Naive thymus-derived CD4-positive, alpha-beta T cell (primary cell): ENCODE results near the gene CDH16. TPM values are rescaled to one million over a fixed set of nuclear protein-coding genes. Genes with fewer than 3 reads are reported as not detected.
A peak's percentile ranks its signal among the peaks of the same experiment; 100 is the strongest.

ENCODE experiments used
- ATAC-seq: fragments of 150-1000 bp; cut with Tn5 transposase; 2 replicates; pipeline ENCODE4 v1.10.0; 2021; ENCODE audit warnings: mild to moderate bottlenecking, moderate library complexity
- CTCF ChIA-PET: fragments of 350-600 bp; sonication (Branson Sonifier 250); formaldehyde crosslinking; loops from one replicate; lab custom pipeline; 2021; ENCODE audit warnings: antibody characterized with exemption; lab: Charles Lee
- POLR2A ChIA-PET: fragments of 350-600 bp; sonication (Branson Sonifier 250); formaldehyde crosslinking; loops from one replicate; lab custom pipeline; 2021; ENCODE audit warnings: antibody characterized with exemption, inconsistent platforms; lab: Charles Lee
- DNase-seq, 9 donors: peaks; one replicate each; pipeline versions ENCODE4 v3.0.0 to v3.0.0-alpha.2; 2020 to 2022; ENCODE audit warnings: mixed read lengths in 1 of 9
- H3K27ac ChIP-seq: one replicate; pipeline ENCODE4 v1.7.0; 2013; ENCODE audit warnings: mild to moderate bottlenecking, low read depth, low read length, moderate library complexity
- H3K27me3 ChIP-seq, 2 donors: one replicate each; pipeline ENCODE4 v1.7.0; 2013; ENCODE audit warnings: low read length in 2 of 2, mild to moderate bottlenecking in 2 of 2, moderate library complexity in 2 of 2; ENCODE audit not compliant: control insufficient read depth in 2 of 2, insufficient read depth in 2 of 2
- H3K36me3 ChIP-seq, 3 experiments: 1 replicate in 2 of 3; 2 replicates in 1 of 3; pipeline ENCODE4 v1.7.0; 2013; ENCODE audit warnings: low read length in 3 of 3, mild to moderate bottlenecking in 3 of 3, moderate library complexity in 1 of 3; ENCODE audit not compliant: insufficient read depth in 3 of 3, control insufficient read depth in 2 of 3
- H3K4me1 ChIP-seq, 2 donors: one replicate each; pipeline ENCODE4 v1.7.0; 2013; ENCODE audit warnings: low read length in 2 of 2, mild to moderate bottlenecking in 2 of 2, moderate library complexity in 1 of 2; ENCODE audit not compliant: control insufficient read depth in 2 of 2, insufficient read depth in 2 of 2
- H3K4me3 ChIP-seq: 2 replicates; pipeline ENCODE4 v1.7.0; 2013; ENCODE audit warnings: mild to moderate bottlenecking, low read length
- H3K9me3 ChIP-seq, 3 experiments: 1 replicate in 2 of 3; 2 replicates in 1 of 3; pipeline ENCODE4 v1.7.0; 2013; ENCODE audit warnings: low read length in 3 of 3; ENCODE audit not compliant: control insufficient read depth in 2 of 3
- H3K27ac Mint-ChIP-seq, 9 donors: one replicate each; pipeline ENCODE4 v1.8.0; 2020 to 2022; ENCODE audit warnings: mixed read lengths in 9 of 9, mild to moderate bottlenecking in 8 of 9, moderate library complexity in 5 of 9, inconsistent platforms in 2 of 9
- H3K27me3 Mint-ChIP-seq, 5 donors: one replicate each; pipeline ENCODE4 v1.8.0; 2021 to 2022; ENCODE audit warnings: mixed read lengths in 5 of 5, mild to moderate bottlenecking in 1 of 5
- H3K36me3 Mint-ChIP-seq, 5 donors: one replicate each; pipeline ENCODE4 v1.8.0; 2020 to 2022; ENCODE audit warnings: mixed read lengths in 5 of 5, mild to moderate bottlenecking in 3 of 5, inconsistent platforms in 1 of 5
- H3K4me1 Mint-ChIP-seq, 7 donors: one replicate each; pipeline ENCODE4 v1.8.0; 2020 to 2022; ENCODE audit warnings: mixed read lengths in 7 of 7, mild to moderate bottlenecking in 3 of 7, inconsistent platforms in 1 of 7
- H3K4me3 Mint-ChIP-seq, 10 donors: one replicate each; pipeline ENCODE4 v1.8.0; 2020 to 2022; ENCODE audit warnings: mild to moderate bottlenecking in 10 of 10, mixed read lengths in 10 of 10, moderate library complexity in 6 of 10, inconsistent platforms in 2 of 10
- H3K9me3 Mint-ChIP-seq, 11 donors: one replicate each; pipeline ENCODE4 v1.8.0; 2020 to 2022; ENCODE audit warnings: mixed read lengths in 11 of 11, mild to moderate bottlenecking in 4 of 11, inconsistent platforms in 1 of 11, moderate library complexity in 1 of 11
- intact Hi-C, 2 donors: fragments of 100-400 bp; cut with micrococcal nuclease; formaldehyde crosslinking; loops; one replicate each; pipeline ENCODE4 v1.15.1; 2023
- polyA plus RNA-seq, 2 donors: library from polyadenylated mRNA; unstranded; fragments of 300-500 nt; fragmentation: Illumina TruSeq; gene quantifications; one replicate each; pipeline ENCODE4 v1.2.3, GENCODE V29; 2021
- total RNA-seq, 6 experiments: library from RNA in 5 of 6; stranded (reverse) in 5 of 6; gene quantifications; 1 replicate in 5 of 6; 2 replicates in 1 of 6; pipeline ENCODE4 v1.2.3 and lab custom pipeline; 2021 to 2026

Gene CDH16
- total and polyA plus RNA-seq, 7 experiments from 2014 or later, result not detected

DNA sequence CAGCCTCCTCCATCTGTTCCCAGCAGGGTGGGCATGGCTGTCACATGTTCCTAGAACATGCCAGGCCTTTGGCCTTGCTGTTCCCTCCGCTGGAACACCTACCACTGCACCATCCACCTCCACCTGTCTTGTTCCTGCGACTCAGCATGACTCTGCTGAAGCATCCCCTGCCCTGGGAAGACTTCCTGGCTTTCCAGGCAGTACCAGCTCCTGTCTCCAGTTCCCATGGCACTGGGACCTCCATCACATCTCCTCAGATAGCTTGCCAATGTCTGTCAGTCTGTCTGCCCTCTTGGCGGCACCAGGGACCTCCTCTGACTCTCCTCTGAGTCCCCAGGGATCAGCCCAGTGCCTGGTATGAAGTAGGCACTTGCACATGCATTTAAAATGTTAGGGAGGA, 22.7 kb downstream of the CDH16 start:
- Mint-ChIP-seq H3K4me3 (no peak overlapping the region), H3K27me3 (no peaks in the 10 kb centered on the region), H3K27ac (peak overlapping the region in 1 of 9 donors; percentile 56), H3K36me3 (peaks cover 0 to 5% (median 0%) of the 10 kb centered on the region in 5 donors), H3K4me1 (peaks cover 0 to 28% (median 12%) of the 10 kb centered on the region in 7 donors), H3K9me3 (peaks cover 0 to 2% (median 0%) of the 10 kb centered on the region in 11 donors)
- ATAC-seq (no peak), DNase-seq (no peak)
- ChIA-PET CTCF (interaction anchor here (1.5 kb wide), 1 partner anchor 23 kb away, joined by 4 read pairs; no protein-coding TSS in a partner anchor), POLR2A (interaction anchor here (0.7 kb wide), 1 partner anchor 36 kb away, joined by 3 read pairs; no protein-coding TSS in a partner anchor)
- Histone ChIP-seq H3K27ac (no peak overlapping the region), H3K27me3 (no peaks in the 10 kb centered on the region), H3K9me3 (no peaks in the 10 kb centered on the region), H3K36me3 (no peaks in the 10 kb centered on the region), H3K4me3 (no peak overlapping the region), H3K4me1 (peaks cover 0 to 3% of the 10 kb centered on the region in 2 donors)
- intact Hi-C loops, result loop anchor here (1.0 to 10.0 kb wide), 4 partner anchors 29 to 119 kb away; partner anchors contain the start of gene RRAD (in 1 of the 2)

DNA sequence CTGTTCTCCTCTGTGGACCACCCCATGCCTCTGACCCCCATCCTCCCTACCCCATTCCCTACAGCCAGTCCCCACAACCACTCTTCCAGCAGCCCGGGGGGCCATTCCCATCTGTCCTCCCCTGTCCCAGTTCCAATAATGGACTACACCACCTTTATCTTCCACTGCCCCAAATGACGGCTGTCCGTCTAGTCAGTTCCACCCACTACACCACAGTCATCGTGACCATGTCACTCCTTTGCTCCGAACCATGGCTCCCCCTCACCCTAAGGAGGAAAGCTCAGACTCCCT, 23.1 kb downstream of the CDH16 start:
- intact Hi-C loops, result loop anchor here (1.0 to 10.0 kb wide), 4 partner anchors 30 to 119 kb away; partner anchors contain the start of gene RRAD (in 1 of the 2)
- H3K9me3 ChIP-seq, result no peaks in the 10 kb centered on the region
- POLR2A ChIA-PET, result no interaction called here

DNA sequence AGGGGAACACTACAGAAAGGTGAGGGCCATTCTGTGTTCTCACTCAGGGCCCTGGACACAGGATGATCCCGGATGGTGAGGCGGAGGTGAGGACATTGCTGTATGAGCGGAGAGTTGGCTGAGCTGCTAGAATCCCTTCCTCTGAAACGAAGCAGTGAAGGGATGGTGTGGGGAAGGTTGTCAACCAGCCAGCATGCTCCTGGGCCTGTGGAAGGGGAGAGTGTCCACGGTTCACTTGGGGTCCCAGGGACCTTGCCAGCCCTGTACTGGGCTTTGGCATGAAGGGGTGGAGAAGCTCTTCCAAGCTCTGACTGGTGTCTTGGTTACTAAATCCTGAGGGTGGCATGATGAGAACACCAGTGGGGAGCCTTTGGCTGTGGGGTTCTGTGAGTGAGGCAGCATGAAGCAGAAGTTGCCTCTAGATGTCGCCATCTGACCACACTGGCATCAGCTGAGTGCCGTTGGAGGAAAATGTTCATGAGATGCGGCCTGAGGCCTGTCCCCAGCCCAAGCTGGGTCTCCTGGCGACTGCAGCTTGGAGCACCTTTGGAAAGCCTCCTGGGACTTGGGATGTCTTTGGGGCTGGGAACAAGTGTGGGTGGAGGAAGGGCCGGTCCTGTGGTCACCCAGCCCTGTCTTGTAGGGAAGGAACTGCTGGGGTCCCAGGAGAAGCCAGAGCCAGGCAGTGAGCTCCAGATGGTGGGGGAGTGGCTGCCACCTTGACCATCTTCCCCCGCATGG, 23.6 kb downstream of the CDH16 start:
- Histone ChIP-seq H3K4me3 (no peak overlapping the region), H3K9me3 (no peaks in the 10 kb centered on the region), H3K27ac (no peak overlapping the region), H3K4me1 (peaks cover 0 to 3% of the 10 kb centered on the region in 2 donors), H3K27me3 (no peaks in the 10 kb centered on the region), H3K36me3 (no peaks in the 10 kb centered on the region)
- intact Hi-C loops, result loop anchor here (1.0 to 10.0 kb wide), 4 partner anchors 30 to 120 kb away; partner anchors contain the start of gene RRAD (in 1 of the 2)
- peak overlapping the region in 1 of 9 donors; percentile 71 for H3K27ac Mint-ChIP-seq
- peak; percentile 90 for ATAC-seq
- H3K4me1 Mint-ChIP-seq, result peaks cover 0 to 28% (median 12%) of the 10 kb centered on the region in 7 donors
- H3K4me3 Mint-ChIP-seq, result no peak overlapping the region
- peak; percentile 22 to 63 (median 51) for DNase-seq
- H3K36me3 Mint-ChIP-seq, result peaks cover 0 to 5% (median 0%) of the 10 kb centered on the region in 5 donors
- CTCF ChIA-PET, result interaction anchor here (0.7 to 1.5 kb wide), 3 partner anchors 22 to 27 kb away, joined by 3 to 4 read pairs (median 4); partner anchors contain the start of gene CDH16
- POLR2A ChIA-PET, result no interaction called here
- H3K9me3 Mint-ChIP-seq, result peaks cover 0 to 2% (median 0%) of the 10 kb centered on the region in 11 donors
- H3K27me3 Mint-ChIP-seq, result no peaks in the 10 kb centered on the region

More for the DNA sequence above, 23.1 kb downstream of the CDH16 start:
- no peaks in the 10 kb centered on the region for H3K36me3 ChIP-seq
- H3K36me3 Mint-ChIP-seq, result peaks cover 0 to 5% (median 0%) of the 10 kb centered on the region in 5 donors
- CTCF ChIA-PET, result interaction anchor here (0.7 to 1.5 kb wide), 3 partner anchors 23 to 28 kb away, joined by 3 to 4 read pairs (median 4); partner anchors contain the start of gene CDH16
- no peaks in the 10 kb centered on the region for H3K27me3 Mint-ChIP-seq
- H3K4me1 Mint-ChIP-seq, result peaks cover 0 to 28% (median 12%) of the 10 kb centered on the region in 7 donors
- ATAC-seq, result no peak
- peak overlapping the region in 3 of 9 donors; percentile 34 to 56 (median 51) for H3K27ac Mint-ChIP-seq
- H3K4me3 ChIP-seq, result no peak overlapping the region
- no peak overlapping the region for H3K27ac ChIP-seq
- H3K4me1 ChIP-seq, result peaks cover 0 to 3% of the 10 kb centered on the region in 2 donors
- DNase-seq, result no peak
- no peak overlapping the region for H3K4me3 Mint-ChIP-seq
- H3K27me3 ChIP-seq, result no peaks in the 10 kb centered on the region
- H3K9me3 Mint-ChIP-seq, result peaks cover 0 to 2% (median 0%) of the 10 kb centered on the region in 11 donors

DNA sequence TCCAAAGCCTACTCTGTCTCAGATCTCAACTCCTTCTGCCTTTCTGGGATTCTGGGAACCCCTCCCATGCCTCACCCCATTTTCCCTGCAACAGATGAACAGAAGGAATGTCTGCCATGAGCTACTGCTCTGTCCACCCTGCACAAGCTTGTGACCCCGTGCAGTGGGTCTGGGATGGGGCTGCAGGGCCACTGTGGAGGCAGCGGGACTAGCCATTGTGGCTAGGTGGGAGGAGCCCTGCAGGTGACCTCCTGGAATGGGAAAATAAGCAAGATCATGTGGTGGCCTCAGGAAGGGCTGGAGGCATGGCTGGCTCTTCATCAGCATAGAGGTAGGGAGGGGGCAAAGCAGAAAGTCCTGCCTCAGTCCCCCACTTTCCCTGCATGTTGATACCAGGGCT, 24.6 kb downstream of the CDH16 start:
- H3K27me3 ChIP-seq, result no peaks in the 10 kb centered on the region
- peaks cover 0 to 3% of the 10 kb centered on the region in 2 donors for H3K4me1 ChIP-seq
- H3K27me3 Mint-ChIP-seq, result no peaks in the 10 kb centered on the region
- peaks cover 0 to 4% (median 0%) of the 10 kb centered on the region in 3 experiments for H3K36me3 ChIP-seq
- no peak overlapping the region for H3K27ac ChIP-seq
- ChIA-PET POLR2A (no interaction called here), CTCF (no interaction called here)
- ATAC-seq (no peak), DNase-seq (no peak)
- peak overlapping the region in 1 of 9 donors; percentile 69 for H3K27ac Mint-ChIP-seq
- intact Hi-C loops, result loop anchor here in 1 of 2 donors (10.0 kb wide), 1 partner anchor 121 kb away; no protein-coding TSS in a partner anchor
- peaks cover 0 to 5% (median 0%) of the 10 kb centered on the region in 5 donors for H3K36me3 Mint-ChIP-seq
- H3K4me3 ChIP-seq, result no peak overlapping the region
- H3K9me3 Mint-ChIP-seq, result peaks cover 0 to 2% (median 0%) of the 10 kb centered on the region in 11 donors
- no peaks in the 10 kb centered on the region for H3K9me3 ChIP-seq
- H3K4me3 Mint-ChIP-seq, result no peak overlapping the region
- peaks cover 0 to 28% (median 12%) of the 10 kb centered on the region in 7 donors for H3K4me1 Mint-ChIP-seq

DNA sequence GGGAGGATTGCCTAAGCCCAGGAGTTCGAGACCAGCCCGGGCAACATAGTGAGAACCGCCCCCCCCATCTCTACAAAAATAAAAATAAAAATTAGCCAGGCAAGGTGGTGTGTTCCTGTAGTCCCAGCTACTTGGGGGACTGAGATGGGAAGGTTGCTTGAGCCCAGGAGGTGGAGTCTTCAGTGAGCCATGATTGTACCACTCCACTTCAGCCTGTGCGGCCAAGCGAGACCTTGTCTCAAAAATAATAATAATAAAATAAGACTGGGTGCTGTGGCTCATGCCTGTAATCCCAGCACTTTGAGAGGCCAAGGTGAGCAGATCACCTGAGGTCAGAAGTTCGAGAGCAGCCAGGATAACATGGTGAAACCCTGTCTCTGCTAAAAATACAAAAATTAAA, 26.9 kb downstream of the CDH16 start:
- no peaks in the 10 kb centered on the region for H3K27me3 ChIP-seq
- no peak overlapping the region for H3K4me3 ChIP-seq
- POLR2A ChIA-PET, result interaction anchor here (0.7 to 1.3 kb wide), 2 partner anchors 11 to 20 kb away, joined by 3 to 4 read pairs; no protein-coding TSS in a partner anchor
- Mint-ChIP-seq H3K4me1 (peaks cover 6 to 42% (median 21%) of the 10 kb centered on the region in 7 donors), H3K27me3 (no peaks in the 10 kb centered on the region), H3K27ac (no peak overlapping the region), H3K9me3 (peaks cover 0 to 2% (median 0%) of the 10 kb centered on the region in 11 donors), H3K4me3 (no peak overlapping the region), H3K36me3 (peaks cover 0 to 7% (median 0%) of the 10 kb centered on the region in 5 donors)
- no peaks in the 10 kb centered on the region for H3K9me3 ChIP-seq
- CTCF ChIA-PET, result interaction anchor here (0.6 to 1.2 kb wide), 5 partner anchors 19 to 116 kb away, joined by 3 to 4 read pairs (median 3); no protein-coding TSS in a partner anchor
- no peak overlapping the region for H3K27ac ChIP-seq
- intact Hi-C loops, result loop anchor here in 1 of 2 donors (10.0 kb wide), 1 partner anchor 123 kb away; no protein-coding TSS in a partner anchor
- peaks cover 0 to 3% of the 10 kb centered on the region in 2 donors for H3K4me1 ChIP-seq
- peaks cover 0 to 6% (median 0%) of the 10 kb centered on the region in 3 experiments for H3K36me3 ChIP-seq
- no peak for DNase-seq
- ATAC-seq, result no peak

DNA sequence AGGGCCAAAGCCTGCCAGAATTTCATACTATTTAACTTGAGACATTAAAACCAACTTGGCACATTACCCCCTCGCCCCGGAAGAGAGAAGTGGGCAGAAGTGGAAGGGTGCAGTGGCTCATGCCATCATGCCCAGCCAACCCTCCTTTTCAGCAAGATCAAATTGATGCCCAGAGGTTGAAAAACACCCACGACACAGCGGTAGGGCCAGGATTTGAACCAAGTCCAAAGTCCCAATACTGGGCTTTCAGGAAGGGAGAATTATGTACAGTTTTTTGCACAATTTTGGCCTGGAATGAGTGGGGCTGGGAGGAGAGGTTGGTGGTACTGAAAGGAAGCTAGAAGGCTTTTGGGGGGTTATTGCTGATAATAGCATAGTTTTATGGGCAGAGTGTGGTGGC, 27.3 kb downstream of the CDH16 start:
- ATAC-seq (no peak), DNase-seq (no peak)
- Mint-ChIP-seq H3K27ac (peak overlapping the region in 2 of 9 donors; percentile 32 to 53), H3K4me1 (peaks cover 6 to 46% (median 25%) of the 10 kb centered on the region in 7 donors), H3K27me3 (no peaks in the 10 kb centered on the region), H3K36me3 (peaks cover 0 to 7% (median 0%) of the 10 kb centered on the region in 5 donors), H3K4me3 (no peak overlapping the region), H3K9me3 (peaks cover 0 to 2% (median 0%) of the 10 kb centered on the region in 11 donors)
- no peak overlapping the region for H3K4me3 ChIP-seq
- H3K27me3 ChIP-seq, result no peaks in the 10 kb centered on the region
- peaks cover 0 to 3% of the 10 kb centered on the region in 2 donors for H3K4me1 ChIP-seq
- intact Hi-C loops, result loop anchor here in 1 of 2 donors (10.0 kb wide), 1 partner anchor 123 kb away; no protein-coding TSS in a partner anchor
- POLR2A ChIA-PET, result no interaction called here
- H3K27ac ChIP-seq, result no peak overlapping the region
- H3K36me3 ChIP-seq, result peaks cover 0 to 10% (median 0%) of the 10 kb centered on the region in 3 experiments
- H3K9me3 ChIP-seq, result no peaks in the 10 kb centered on the region
- CTCF ChIA-PET, result interaction anchor here (1.3 kb wide), 1 partner anchor 19 kb away, joined by 3 read pairs; no protein-coding TSS in a partner anchor
